Measurements from ENCODE around the gene SPATA6.
"Not testable (repeated sequence)": the region's sequence is repeated elsewhere in the genome, so short reads cannot be mapped to it uniquely, and the experiment has no call there.

The SPATA6 gene

GRCh38 chr1:48471691-48472576 is at the start of gene SPATA6:
SPATA6 (minus strand) TSS chr1:48472204; CDS start chr1:48472008, 196 bp downstream.
- DNase-seq: peak; percentile 86

- not testable (repeated sequence) for DNase-seq
Measured at GRCh38 chr1:48519896-48520295, 47.9 kb upstream of the SPATA6 start.

GRCh38 chr1:48506870-48507269 is 34.9 kb upstream of the SPATA6 start:
- DNase-seq: no peak

GRCh38 chr1:48500541-48501450 is 28.8 kb upstream of the SPATA6 start:
- DNase-seq: no peak

- no peak for DNase-seq
Measured at GRCh38 chr1:48499211-48499735, 27.3 kb upstream of the SPATA6 start.

GRCh38 chr1:48498096-48498791 is 26.2 kb upstream of the SPATA6 start:
- peak; percentile 47 for DNase-seq

GRCh38 chr1:48495911-48496310 is 23.9 kb upstream of the SPATA6 start:
- no peak for DNase-seq

- no peak for DNase-seq
Measured at GRCh38 chr1:48495166-48495565, 23.2 kb upstream of the SPATA6 start.

GRCh38 chr1:48493970-48494769 is 22.2 kb upstream of the SPATA6 start:
- no peak for DNase-seq

- DNase-seq: no peak
Measured at GRCh38 chr1:48493041-48493440, 21.0 kb upstream of the SPATA6 start.

GRCh38 chr1:48492392-48492791 is 20.4 kb upstream of the SPATA6 start:
- DNase-seq: no peak

- no peak for DNase-seq
Measured at GRCh38 chr1:48488721-48489120, 16.7 kb upstream of the SPATA6 start.

GRCh38 chr1:48480504-48480903 is 8.5 kb upstream of the SPATA6 start:
- DNase-seq: no peak

GRCh38 chr1:48480023-48480422 is 8.0 kb upstream of the SPATA6 start:
- DNase-seq: not testable (repeated sequence)

GRCh38 chr1:48472638-48473037 is 634 bp upstream of the SPATA6 start:
- no peak for DNase-seq

- no peak for DNase-seq
Measured at GRCh38 chr1:48470950-48471690, 884 bp downstream of the SPATA6 start.

- no peak for DNase-seq
Measured at GRCh38 chr1:48470481-48470855, 1.5 kb downstream of the SPATA6 start.

- peak; percentile 92 for DNase-seq
Measured at GRCh38 chr1:48469616-48470480, 2.2 kb downstream of the SPATA6 start.

GRCh38 chr1:48466594-48466993 is 5.4 kb downstream of the SPATA6 start:
- no peak for DNase-seq

GRCh38 chr1:48462716-48463302 is 9.2 kb downstream of the SPATA6 start:
- no peak for DNase-seq

Measured in MV-4-11 (cell line).